ENCODE measurements around the gene EPG5.

GRCh38 chr18:45877403-45877802 is 89.7 kb downstream of the EPG5 start:
- TF ChIP-seq CTCF (IDR thresholded peaks at IDR 0.05 in 4 of 5, conservative IDR thresholded peaks at IDR 0.05 in 1 of 5) (no peak), POLR2A (IDR thresholded peaks at IDR 0.05) (no peak)
